WTC11 (cell line): Measurements from ENCODE around the gene LMTK2. TPM values are rescaled to one million over a fixed set of nuclear protein-coding genes. Genes with fewer than 3 reads are reported as not detected.

Source experiments
- ATAC-seq: fragments of 200-7000 bp; cut with Tn5 transposase; 2 replicates; pipeline ENCODE4 v1.10.0; 2021; ENCODE audit warnings: mild to moderate bottlenecking, moderate library complexity
- CTCF ChIA-PET: fragments of 300-600 bp; sonication (Branson Sonifier 250); formaldehyde crosslinking; loops from one replicate; lab custom pipeline; 2021; ENCODE audit warnings: antibody characterized with exemption; lab: Charles Lee
- POLR2A ChIA-PET: fragments of 350-600 bp; sonication (Branson Sonifier 250); formaldehyde crosslinking; loops from one replicate; lab custom pipeline; 2021; ENCODE audit warnings: antibody characterized with exemption; lab: Charles Lee
- DNase-seq: peaks from one replicate; pipeline ENCODE4 v3.0.0; 2021; ENCODE audit warnings: low spot score
- H3K27ac Mint-ChIP-seq: 2 replicates; pipeline ENCODE4 v1.8.0; 2021; ENCODE audit warnings: mixed read lengths
- H3K27me3 Mint-ChIP-seq: 2 replicates; pipeline ENCODE4 v1.8.0; 2021; ENCODE audit warnings: low read depth, mild to moderate bottlenecking, moderate library complexity, mixed read lengths
- H3K36me3 Mint-ChIP-seq: 2 replicates; pipeline ENCODE4 v1.8.0; 2021; ENCODE audit warnings: mixed read lengths
- H3K4me1 Mint-ChIP-seq: 2 replicates; pipeline ENCODE4 v1.8.0; 2022; ENCODE audit warnings: mixed read lengths
- H3K4me3 Mint-ChIP-seq: 2 replicates; pipeline ENCODE4 v1.8.0; 2021; ENCODE audit warnings: mild to moderate bottlenecking, moderate library complexity, mixed read lengths
- H3K9me3 Mint-ChIP-seq: 2 replicates; pipeline ENCODE4 v1.8.0; 2021; ENCODE audit warnings: mixed read lengths
- ESRRA ChIP-seq: sonication (generic); formaldehyde crosslinking; IDR thresholded peaks from 2 replicates; pipeline ENCODE4 v1.8.1; 2022; ENCODE audit warnings: mild to moderate bottlenecking, missing genetic modification reagents, borderline replicate concordance
- ETV6 ChIP-seq: sonication (generic); formaldehyde crosslinking; IDR thresholded peaks from 2 replicates; pipeline ENCODE4 v1.8.1; 2022; ENCODE audit warnings: mild to moderate bottlenecking, missing genetic modification reagents
- HMGA2 ChIP-seq: fragments of 250-450 bp; sonication (Bioruptor Pico); IDR thresholded peaks from 2 replicates; pipeline ENCODE4 v1.4.0; 2021; ENCODE audit warnings: mild to moderate bottlenecking, moderate library complexity
- IRF2 ChIP-seq: sonication (generic); formaldehyde crosslinking; IDR thresholded peaks from 2 replicates; pipeline ENCODE4 v1.8.0; 2022; ENCODE audit warnings: low read depth, missing genetic modification reagents, borderline replicate concordance
- NR3C1 ChIP-seq: sonication (generic); formaldehyde crosslinking; conservative IDR thresholded peaks from 2 replicates; pipeline ENCODE4 v1.8.1; 2023; ENCODE audit warnings: low read depth, mild to moderate bottlenecking, missing genetic modification reagents
- OVOL2 ChIP-seq: fragments of 250-450 bp; sonication (Bioruptor Pico); IDR thresholded peaks from 2 replicates; pipeline ENCODE4 v1.9.0; 2021; ENCODE audit warnings: mild to moderate bottlenecking, borderline replicate concordance
- PRRX2 ChIP-seq: fragments of 250-450 bp; sonication (Bioruptor Pico); IDR thresholded peaks from 2 replicates; pipeline ENCODE4 v1.8.0; 2021; ENCODE audit warnings: mild to moderate bottlenecking
- RORB ChIP-seq: fragments of 250-450 bp; sonication (Bioruptor Pico); IDR thresholded peaks from 2 replicates; pipeline ENCODE4 v1.9.0; 2021; ENCODE audit warnings: mild to moderate bottlenecking
- SOX15 ChIP-seq: fragments of 250-450 bp; sonication (Bioruptor Pico); IDR thresholded peaks from 2 replicates; pipeline ENCODE4 v1.9.0; 2021; ENCODE audit warnings: mild to moderate bottlenecking
- ZNF138 ChIP-seq: sonication (generic); formaldehyde crosslinking; conservative IDR thresholded peaks from 2 replicates; pipeline ENCODE4 v1.8.1; 2022; ENCODE audit warnings: mild to moderate bottlenecking, moderate library complexity, missing genetic modification reagents
- ZNF416 ChIP-seq: fragments of 250-450 bp; sonication (Bioruptor Pico); IDR thresholded peaks from 2 replicates; pipeline ENCODE4 v1.9.0; 2021; ENCODE audit warnings: mild to moderate bottlenecking, inconsistent platforms
- total RNA-seq: library from RNA; stranded (reverse); gene quantifications from 3 replicates; pipeline ENCODE4 v1.2.3, GENCODE V29; 2021
- TF ChIP-seq, protein P1 (sequence below): sonication (generic); formaldehyde crosslinking; IDR thresholded peaks from 2 replicates; pipeline ENCODE4 v1.8.1; 2022; ENCODE audit warnings: mild to moderate bottlenecking, moderate library complexity, missing genetic modification reagents
- TF ChIP-seq, protein P2 (sequence below): sonication (generic); formaldehyde crosslinking; IDR thresholded peaks from 2 replicates; pipeline ENCODE4 v1.8.1; 2023; ENCODE audit warnings: mild to moderate bottlenecking, missing genetic modification reagents
- TF ChIP-seq, protein P3 (sequence below): sonication (generic); formaldehyde crosslinking; IDR thresholded peaks from 2 replicates; pipeline ENCODE4 v1.8.0; 2022; ENCODE audit warnings: mild to moderate bottlenecking, missing genetic modification reagents
- TF ChIP-seq, protein P4 (sequence below): sonication (generic); formaldehyde crosslinking; IDR thresholded peaks from 2 replicates; pipeline ENCODE4 v1.8.1; 2022; ENCODE audit warnings: missing genetic modification reagents, borderline replicate concordance
- TF ChIP-seq, protein P5 (sequence below): sonication (generic); formaldehyde crosslinking; IDR thresholded peaks from 2 replicates; pipeline ENCODE4 v1.8.0; 2023; ENCODE audit warnings: mild to moderate bottlenecking, missing genetic modification reagents

LMTK2 gene
- total RNA-seq, 1 experiment from 2014 or later = 24.3 TPM

DNA sequence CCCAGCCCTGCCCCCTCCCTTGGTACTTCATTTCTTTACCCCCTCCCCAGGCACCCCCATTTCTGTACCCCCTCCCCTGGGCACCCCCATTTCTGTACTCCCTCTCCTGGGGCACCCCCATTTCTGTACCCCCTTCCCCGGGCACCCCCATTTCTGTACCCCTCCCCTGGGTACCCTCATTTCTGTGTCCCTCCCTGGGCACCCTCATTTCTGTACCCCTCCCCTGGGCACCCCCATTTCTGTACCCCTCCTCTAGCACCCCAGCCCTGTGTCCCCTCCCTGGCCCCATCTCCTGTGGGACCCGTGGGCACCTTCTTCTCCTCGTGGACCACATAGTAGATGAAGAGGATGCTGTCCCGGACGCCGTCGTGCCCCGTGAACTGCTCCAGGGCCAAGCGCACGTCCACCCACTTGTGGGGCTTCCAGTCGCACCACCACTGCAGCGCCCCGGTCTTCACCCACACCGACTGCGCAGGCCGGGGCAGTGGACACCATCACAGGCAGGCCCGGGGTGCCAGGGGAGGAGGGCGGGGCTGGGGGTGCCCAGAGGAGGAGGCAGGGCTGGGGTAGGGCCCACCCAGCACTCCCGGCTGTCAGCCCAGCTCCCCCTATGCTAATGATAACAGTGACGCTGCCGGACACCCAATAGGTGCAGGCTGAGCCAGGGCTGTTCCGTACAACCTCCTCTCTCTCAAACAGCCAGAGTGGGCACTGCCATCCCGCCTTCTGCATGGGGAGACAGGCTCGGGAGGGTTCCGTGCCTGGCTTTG is 125.0 kb downstream of the LMTK2 start:
- POLR2A ChIA-PET = no interaction called here
- no peak for DNase-seq
- no peak overlapping the region for H3K27ac Mint-ChIP-seq
- H3K4me1 Mint-ChIP-seq = no peaks in the 10 kb centered on the region
- no peak for ATAC-seq
- no peak overlapping the region for H3K4me3 Mint-ChIP-seq
- no peaks in the 10 kb centered on the region for H3K9me3 Mint-ChIP-seq
- CTCF ChIA-PET = interaction anchor here (1.0 kb wide), 1 partner anchor 210 kb away, joined by 3 read pairs; no protein-coding TSS in a partner anchor
- no peaks in the 10 kb centered on the region for H3K27me3 Mint-ChIP-seq
- TF ChIP-seq, protein P1, sequence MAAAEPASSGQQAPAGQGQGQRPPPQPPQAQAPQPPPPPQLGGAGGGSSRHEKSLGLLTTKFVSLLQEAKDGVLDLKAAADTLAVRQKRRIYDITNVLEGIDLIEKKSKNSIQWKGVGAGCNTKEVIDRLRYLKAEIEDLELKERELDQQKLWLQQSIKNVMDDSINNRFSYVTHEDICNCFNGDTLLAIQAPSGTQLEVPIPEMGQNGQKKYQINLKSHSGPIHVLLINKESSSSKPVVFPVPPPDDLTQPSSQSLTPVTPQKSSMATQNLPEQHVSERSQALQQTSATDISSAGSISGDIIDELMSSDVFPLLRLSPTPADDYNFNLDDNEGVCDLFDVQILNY = no peak
- TF ChIP-seq, protein P2, sequence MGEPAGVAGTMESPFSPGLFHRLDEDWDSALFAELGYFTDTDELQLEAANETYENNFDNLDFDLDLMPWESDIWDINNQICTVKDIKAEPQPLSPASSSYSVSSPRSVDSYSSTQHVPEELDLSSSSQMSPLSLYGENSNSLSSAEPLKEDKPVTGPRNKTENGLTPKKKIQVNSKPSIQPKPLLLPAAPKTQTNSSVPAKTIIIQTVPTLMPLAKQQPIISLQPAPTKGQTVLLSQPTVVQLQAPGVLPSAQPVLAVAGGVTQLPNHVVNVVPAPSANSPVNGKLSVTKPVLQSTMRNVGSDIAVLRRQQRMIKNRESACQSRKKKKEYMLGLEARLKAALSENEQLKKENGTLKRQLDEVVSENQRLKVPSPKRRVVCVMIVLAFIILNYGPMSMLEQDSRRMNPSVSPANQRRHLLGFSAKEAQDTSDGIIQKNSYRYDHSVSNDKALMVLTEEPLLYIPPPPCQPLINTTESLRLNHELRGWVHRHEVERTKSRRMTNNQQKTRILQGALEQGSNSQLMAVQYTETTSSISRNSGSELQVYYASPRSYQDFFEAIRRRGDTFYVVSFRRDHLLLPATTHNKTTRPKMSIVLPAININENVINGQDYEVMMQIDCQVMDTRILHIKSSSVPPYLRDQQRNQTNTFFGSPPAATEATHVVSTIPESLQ = no peak
- TF ChIP-seq ZNF416 (CRISPR knock-in tag) = no peak
- H3K36me3 Mint-ChIP-seq = no peaks in the 10 kb centered on the region

DNA sequence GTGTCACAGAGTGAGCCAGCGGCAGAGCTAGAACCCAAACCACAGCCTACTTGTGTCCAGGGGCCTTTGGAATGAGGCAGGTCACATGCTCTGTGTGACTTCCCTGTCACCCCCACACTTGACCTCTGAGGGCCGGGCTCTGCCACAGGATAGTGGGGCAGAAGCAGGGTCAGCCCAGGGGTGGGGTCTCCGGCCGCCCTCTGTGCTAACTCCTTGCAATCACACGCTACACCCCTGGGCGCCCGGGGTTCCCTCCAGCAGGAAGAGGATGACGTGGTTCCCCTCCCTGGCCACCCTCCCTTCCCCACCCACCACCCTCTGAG is 125.6 kb downstream of the LMTK2 start:
- POLR2A ChIA-PET = interaction anchor here (0.7 kb wide), 1 partner anchor 17 kb away, joined by 4 read pairs; no protein-coding TSS in a partner anchor
- H3K27me3 Mint-ChIP-seq = no peaks in the 10 kb centered on the region
- H3K27ac Mint-ChIP-seq = no peak overlapping the region
- CTCF ChIA-PET = interaction anchor here (1.0 kb wide), 1 partner anchor 211 kb away, joined by 3 read pairs; no protein-coding TSS in a partner anchor
- H3K36me3 Mint-ChIP-seq = no peaks in the 10 kb centered on the region
- no peaks in the 10 kb centered on the region for H3K4me1 Mint-ChIP-seq
- H3K4me3 Mint-ChIP-seq = no peak overlapping the region
- TF ChIP-seq HMGA2 (CRISPR knock-in tag) (no peak), OVOL2 (no peak), ESRRA (no peak), IRF2 (CRISPR knock-in tag) (no peak), PRRX2 (CRISPR knock-in tag) (no peak), NR3C1 (CRISPR knock-in tag) (no peak), SOX15 (CRISPR knock-in tag) (no peak), ETV6 (CRISPR knock-in tag) (no peak), ZNF138 (CRISPR knock-in tag) (no peak), RORB (CRISPR knock-in tag) (no peak)
- TF ChIP-seq, protein P3, sequence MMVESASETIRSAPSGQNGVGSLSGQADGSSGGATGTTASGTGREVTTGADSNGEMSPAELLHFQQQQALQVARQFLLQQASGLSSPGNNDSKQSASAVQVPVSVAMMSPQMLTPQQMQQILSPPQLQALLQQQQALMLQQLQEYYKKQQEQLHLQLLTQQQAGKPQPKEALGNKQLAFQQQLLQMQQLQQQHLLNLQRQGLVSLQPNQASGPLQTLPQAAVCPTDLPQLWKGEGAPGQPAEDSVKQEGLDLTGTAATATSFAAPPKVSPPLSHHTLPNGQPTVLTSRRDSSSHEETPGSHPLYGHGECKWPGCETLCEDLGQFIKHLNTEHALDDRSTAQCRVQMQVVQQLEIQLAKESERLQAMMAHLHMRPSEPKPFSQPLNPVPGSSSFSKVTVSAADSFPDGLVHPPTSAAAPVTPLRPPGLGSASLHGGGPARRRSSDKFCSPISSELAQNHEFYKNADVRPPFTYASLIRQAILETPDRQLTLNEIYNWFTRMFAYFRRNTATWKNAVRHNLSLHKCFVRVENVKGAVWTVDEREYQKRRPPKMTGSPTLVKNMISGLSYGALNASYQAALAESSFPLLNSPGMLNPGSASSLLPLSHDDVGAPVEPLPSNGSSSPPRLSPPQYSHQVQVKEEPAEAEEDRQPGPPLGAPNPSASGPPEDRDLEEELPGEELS = no peak
- TF ChIP-seq, protein P4, sequence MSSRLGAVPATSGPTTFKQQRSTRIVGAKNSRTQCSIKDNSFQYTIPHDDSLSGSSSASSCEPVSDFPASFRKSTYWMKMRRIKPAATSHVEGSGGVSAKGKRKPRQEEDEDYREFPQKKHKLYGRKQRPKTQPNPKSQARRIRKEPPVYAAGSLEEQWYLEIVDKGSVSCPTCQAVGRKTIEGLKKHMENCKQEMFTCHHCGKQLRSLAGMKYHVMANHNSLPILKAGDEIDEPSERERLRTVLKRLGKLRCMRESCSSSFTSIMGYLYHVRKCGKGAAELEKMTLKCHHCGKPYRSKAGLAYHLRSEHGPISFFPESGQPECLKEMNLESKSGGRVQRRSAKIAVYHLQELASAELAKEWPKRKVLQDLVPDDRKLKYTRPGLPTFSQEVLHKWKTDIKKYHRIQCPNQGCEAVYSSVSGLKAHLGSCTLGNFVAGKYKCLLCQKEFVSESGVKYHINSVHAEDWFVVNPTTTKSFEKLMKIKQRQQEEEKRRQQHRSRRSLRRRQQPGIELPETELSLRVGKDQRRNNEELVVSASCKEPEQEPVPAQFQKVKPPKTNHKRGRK (CRISPR knock-in tag) = no peak
- TF ChIP-seq, protein P5, sequence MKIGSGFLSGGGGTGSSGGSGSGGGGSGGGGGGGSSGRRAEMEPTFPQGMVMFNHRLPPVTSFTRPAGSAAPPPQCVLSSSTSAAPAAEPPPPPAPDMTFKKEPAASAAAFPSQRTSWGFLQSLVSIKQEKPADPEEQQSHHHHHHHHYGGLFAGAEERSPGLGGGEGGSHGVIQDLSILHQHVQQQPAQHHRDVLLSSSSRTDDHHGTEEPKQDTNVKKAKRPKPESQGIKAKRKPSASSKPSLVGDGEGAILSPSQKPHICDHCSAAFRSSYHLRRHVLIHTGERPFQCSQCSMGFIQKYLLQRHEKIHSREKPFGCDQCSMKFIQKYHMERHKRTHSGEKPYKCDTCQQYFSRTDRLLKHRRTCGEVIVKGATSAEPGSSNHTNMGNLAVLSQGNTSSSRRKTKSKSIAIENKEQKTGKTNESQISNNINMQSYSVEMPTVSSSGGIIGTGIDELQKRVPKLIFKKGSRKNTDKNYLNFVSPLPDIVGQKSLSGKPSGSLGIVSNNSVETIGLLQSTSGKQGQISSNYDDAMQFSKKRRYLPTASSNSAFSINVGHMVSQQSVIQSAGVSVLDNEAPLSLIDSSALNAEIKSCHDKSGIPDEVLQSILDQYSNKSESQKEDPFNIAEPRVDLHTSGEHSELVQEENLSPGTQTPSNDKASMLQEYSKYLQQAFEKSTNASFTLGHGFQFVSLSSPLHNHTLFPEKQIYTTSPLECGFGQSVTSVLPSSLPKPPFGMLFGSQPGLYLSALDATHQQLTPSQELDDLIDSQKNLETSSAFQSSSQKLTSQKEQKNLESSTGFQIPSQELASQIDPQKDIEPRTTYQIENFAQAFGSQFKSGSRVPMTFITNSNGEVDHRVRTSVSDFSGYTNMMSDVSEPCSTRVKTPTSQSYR (CRISPR knock-in tag) = no peak
- H3K9me3 Mint-ChIP-seq = no peaks in the 10 kb centered on the region
- ATAC-seq (no peak), DNase-seq (no peak)
